GM12891 (cell line): Measurements from ENCODE around the gene NBL1.
"Not testable (repeated sequence)": the region's sequence is repeated elsewhere in the genome, so short reads cannot be mapped to it uniquely, and the experiment has no call there.

ENCODE experiments used
- DNase-seq: peaks from one replicate; pipeline ENCODE4 v3.0.0; 2011; ENCODE audit warnings: low spot score; ENCODE audit not compliant: insufficient read length
- FAIRE-seq: peaks from 2 replicates; lab custom pipeline; 2011; peaks lifted over from hg19 to GRCh38; lab: Jason Lieb, UNC
- PAX5 ChIP-seq: IDR thresholded peaks from 2 replicates; pipeline ENCODE4 v1.6.1; 2011; ENCODE audit warnings: low read length, moderate library complexity, mild to moderate bottlenecking; ENCODE audit not compliant: insufficient read depth, severe bottlenecking
- POLR2A ChIP-seq: IDR thresholded peaks from 2 replicates; pipeline ENCODE4 v1.6.1; 2011; ENCODE audit warnings: low read depth, low read length, control low read depth
- POLR2AphosphoS5 ChIP-seq: IDR thresholded peaks from 2 replicates; pipeline ENCODE4 v1.6.1; 2011; ENCODE audit warnings: low read depth, low read length, control low read depth
- POU2F2 ChIP-seq: IDR thresholded peaks from 2 replicates; pipeline ENCODE4 v1.6.1; 2011; ENCODE audit warnings: low read depth, mild to moderate bottlenecking, control low read depth, low read length, moderate library complexity
- SPI1 ChIP-seq: IDR thresholded peaks from 2 replicates; pipeline ENCODE4 v1.6.1; 2011; ENCODE audit warnings: low read depth, low read length, control low read depth
- TAF1 ChIP-seq: IDR thresholded peaks from 2 replicates; pipeline ENCODE4 v1.6.1; 2011; ENCODE audit warnings: low read depth, low read length, control low read depth

NBL1 gene

GRCh38 chr1:19635646-19636045 lies 8.5 kb upstream of the NBL1 start:
- DNase-seq = no peak
- TF ChIP-seq SPI1 = no peak
- TF ChIP-seq TAF1 = no peak
- TF ChIP-seq PAX5 = no peak
- TF ChIP-seq POU2F2 = no peak
- FAIRE-seq = no peak

DNA sequence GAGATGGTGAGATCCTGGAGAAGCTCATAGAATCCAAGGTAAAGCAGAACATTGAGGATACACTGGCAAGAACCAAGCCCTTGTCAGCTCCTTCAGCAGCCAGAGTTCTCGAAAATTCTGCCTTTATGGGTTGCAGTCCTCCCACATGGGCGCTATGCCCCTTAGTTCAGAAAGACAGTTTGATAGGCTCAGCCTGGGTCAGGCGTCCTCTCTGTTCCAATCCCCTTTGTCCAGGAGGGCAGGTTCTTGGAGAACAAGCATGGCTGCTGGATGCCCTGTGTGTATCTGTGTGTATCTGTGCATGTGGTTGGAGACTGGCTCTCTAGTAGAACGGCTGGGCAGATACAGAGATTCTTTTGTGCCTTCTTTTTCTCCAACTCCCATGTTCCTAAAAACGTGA lies 8.0 kb upstream of the NBL1 start:
- TF ChIP-seq POLR2A = no peak
- no peak for TF ChIP-seq POLR2AphosphoS5
- TF ChIP-seq SPI1 = no peak
- no peak for TF ChIP-seq POU2F2
- TF ChIP-seq PAX5 = no peak
- TF ChIP-seq TAF1 = no peak
- FAIRE-seq (no peak), DNase-seq (no peak)

- DNase-seq, FAIRE-seq: not testable (repeated sequence)
Measured at GRCh38 chr1:19636749-19637148, 7.4 kb upstream of the NBL1 start.

DNA sequence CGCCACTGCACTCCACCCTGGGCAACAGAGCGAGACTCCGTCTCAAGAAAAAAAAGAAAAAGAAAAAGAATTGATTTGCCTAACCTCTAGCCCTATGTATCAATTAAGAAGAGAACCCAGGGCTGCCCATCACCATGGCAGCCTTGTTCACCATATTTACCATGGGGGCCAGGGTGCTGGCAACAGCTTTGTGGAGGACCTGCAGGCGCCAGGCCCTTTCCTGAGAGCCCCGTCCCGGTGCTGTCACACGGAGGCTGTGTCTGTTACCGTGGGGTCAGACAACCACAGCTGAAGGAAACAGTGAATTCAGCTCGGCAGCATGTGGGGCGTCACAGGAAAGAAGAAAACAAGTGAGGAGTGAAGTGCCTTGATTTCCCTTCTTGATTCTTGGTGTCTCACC lies 6.5 kb upstream of the NBL1 start:
- TF ChIP-seq POU2F2 = no peak
- no peak for TF ChIP-seq TAF1
- TF ChIP-seq SPI1 = no peak
- TF ChIP-seq POLR2AphosphoS5 = no peak
- DNase-seq = no peak
- FAIRE-seq = no peak

GRCh38 chr1:19639228-19639627 lies 4.9 kb upstream of the NBL1 start:
- DNase-seq, FAIRE-seq: not testable (repeated sequence)

GRCh38 chr1:19639999-19640362 lies 4.1 kb upstream of the NBL1 start:
- TF ChIP-seq POLR2A (no peak), POU2F2 (no peak), SPI1 (no peak), TAF1 (no peak), PAX5 (no peak), POLR2AphosphoS5 (no peak)
- FAIRE-seq (no peak), DNase-seq (no peak)

GRCh38 chr1:19640363-19641316 lies 3.5 kb upstream of the NBL1 start:
- TF ChIP-seq TAF1 (no peak), POLR2A (no peak), PAX5 (no peak), POU2F2 (no peak), SPI1 (no peak), POLR2AphosphoS5 (no peak)
- DNase-seq (no peak), FAIRE-seq (no peak)

DNA sequence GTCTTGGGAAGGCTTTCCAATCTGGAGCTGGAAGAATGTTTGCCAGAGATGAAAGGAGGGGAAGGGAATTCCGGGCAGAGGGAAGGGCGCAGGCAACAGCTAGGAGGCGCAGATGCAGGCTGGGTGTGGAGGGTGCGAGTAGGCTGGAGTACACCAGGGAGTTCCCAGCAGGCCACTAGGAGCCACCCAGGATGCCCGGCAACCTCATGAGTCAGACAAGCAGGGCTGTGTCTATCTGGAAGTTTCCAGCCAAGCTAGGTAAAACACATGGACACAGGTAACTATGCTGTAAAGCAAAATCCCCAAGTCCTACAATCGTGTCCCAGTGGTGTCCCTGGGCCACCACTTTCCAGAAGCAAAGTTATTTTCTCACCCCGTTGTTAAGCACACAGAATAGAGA lies 990 bp upstream of the NBL1 start:
- DNase-seq (no peak), FAIRE-seq (no peak)
- TF ChIP-seq POLR2A = no peak
- no peak for TF ChIP-seq POLR2AphosphoS5
- TF ChIP-seq TAF1 = no peak
- TF ChIP-seq SPI1 = no peak
- no peak for TF ChIP-seq PAX5

- TF ChIP-seq POU2F2 (no peak), POLR2AphosphoS5 (no peak), TAF1 (no peak), PAX5 (no peak), SPI1 (no peak), POLR2A (no peak)
- DNase-seq (peak; percentile 53), FAIRE-seq (no peak)
Measured at GRCh38 chr1:19644395-19644680, 227 bp downstream of the NBL1 start.

DNA sequence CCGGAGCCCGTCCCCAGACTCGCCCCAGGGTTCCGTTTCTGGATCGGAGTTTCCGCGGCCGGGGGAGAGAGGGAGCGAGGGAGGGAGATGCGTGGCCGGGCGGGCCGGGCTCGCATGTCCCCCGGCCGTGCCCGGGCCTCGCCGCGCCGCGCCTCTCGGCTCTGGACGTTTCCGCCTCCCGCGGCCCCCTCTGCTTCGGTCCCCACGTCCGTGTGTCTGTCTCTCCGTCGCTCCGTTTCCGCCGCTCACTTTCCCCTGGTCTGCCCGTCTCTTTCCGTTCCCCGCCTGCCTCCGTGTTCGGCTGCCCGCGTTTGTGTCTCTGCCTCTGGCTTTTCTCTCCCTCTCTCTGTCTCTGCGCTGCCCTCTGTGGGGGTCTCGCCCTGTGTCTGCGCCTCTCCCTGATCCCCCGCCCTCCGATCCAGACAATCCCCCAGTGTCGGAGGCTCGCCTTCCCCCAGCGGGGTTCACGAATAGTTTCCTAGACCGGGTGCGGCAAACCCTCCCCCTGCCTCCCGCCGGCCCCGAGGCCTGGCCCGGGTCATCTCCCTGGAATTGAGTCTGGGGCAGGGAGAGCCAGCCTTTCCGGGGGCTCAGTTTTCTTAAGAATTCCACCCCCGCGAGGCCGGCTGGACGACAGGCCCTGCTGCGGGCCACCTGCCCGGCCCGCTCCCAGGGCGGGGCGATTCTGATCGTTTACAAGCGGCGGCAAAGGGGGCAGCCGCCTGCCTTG lies 735 bp downstream of the NBL1 start:
- no peak for TF ChIP-seq POU2F2
- TF ChIP-seq PAX5 = no peak
- TF ChIP-seq POLR2A = no peak
- TF ChIP-seq TAF1 = no peak
- no peak for TF ChIP-seq SPI1
- TF ChIP-seq POLR2AphosphoS5 = no peak
- DNase-seq (peak; percentile 76), FAIRE-seq (no peak)
